ENCODE measurements around the gene ALOXE3. TPM values are rescaled to one million over a fixed set of nuclear protein-coding genes. Genes with fewer than 3 reads are reported as not detected.

The ALOXE3 gene
- total and polyA plus RNA-seq, 12 donors = not detected

DNA sequence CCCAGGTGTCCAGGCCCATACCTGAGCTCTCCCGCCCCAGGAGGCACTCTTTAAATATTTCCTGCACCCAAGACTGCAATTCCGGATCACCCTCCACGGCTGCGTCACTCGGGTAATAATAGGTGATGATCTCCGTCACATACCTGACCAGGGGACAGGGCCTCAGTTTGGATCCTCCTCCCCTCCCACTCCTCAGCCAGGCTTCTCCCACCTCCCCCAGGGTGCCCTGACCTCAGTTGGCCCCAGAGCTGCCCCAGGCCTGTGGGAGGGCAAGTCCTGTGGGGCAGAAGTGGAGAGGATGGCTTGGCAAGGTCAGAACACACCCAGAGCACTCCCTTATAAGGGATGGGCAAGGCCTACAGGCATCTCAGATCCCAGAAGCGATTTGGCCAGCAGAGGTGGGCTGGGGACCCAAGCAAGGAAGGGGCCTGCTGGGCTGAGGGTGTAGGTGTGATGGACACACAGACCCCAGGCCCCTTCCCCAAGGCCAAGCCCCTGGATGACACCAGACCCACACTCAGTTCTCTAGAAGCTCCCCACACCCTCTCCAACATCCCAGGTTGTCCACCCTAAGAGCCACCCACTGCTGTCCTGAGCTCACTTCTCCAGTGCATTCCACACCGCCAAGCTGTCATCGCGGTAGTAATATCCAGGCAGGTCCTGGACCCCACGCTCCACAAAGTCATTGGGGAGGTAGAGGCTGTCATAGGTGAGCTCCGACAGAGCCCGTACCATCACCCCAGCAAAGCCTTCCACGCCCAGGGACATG, 42.6 kb downstream of the ALOXE3 start:
- TF ChIP-seq POLR2A (IDR thresholded peaks at IDR 0.05) = no peak
- TF ChIP-seq, protein P1, sequence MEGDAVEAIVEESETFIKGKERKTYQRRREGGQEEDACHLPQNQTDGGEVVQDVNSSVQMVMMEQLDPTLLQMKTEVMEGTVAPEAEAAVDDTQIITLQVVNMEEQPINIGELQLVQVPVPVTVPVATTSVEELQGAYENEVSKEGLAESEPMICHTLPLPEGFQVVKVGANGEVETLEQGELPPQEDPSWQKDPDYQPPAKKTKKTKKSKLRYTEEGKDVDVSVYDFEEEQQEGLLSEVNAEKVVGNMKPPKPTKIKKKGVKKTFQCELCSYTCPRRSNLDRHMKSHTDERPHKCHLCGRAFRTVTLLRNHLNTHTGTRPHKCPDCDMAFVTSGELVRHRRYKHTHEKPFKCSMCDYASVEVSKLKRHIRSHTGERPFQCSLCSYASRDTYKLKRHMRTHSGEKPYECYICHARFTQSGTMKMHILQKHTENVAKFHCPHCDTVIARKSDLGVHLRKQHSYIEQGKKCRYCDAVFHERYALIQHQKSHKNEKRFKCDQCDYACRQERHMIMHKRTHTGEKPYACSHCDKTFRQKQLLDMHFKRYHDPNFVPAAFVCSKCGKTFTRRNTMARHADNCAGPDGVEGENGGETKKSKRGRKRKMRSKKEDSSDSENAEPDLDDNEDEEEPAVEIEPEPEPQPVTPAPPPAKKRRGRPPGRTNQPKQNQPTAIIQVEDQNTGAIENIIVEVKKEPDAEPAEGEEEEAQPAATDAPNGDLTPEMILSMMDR (IDR thresholded peaks at IDR 0.05) = no peak
- Histone ChIP-seq H3K4me1 (replicated peaks in 1 of 2) (peaks cover 0 to 14% of the 10 kb centered on the region in 2 donors), H3K27me3 (peaks cover 66% of the 10 kb centered on the region), H3K27ac (no peak overlapping the region), H3K4me3 (no peak overlapping the region), H3K36me3 (replicated peaks in 1 of 2) (no peaks in the 10 kb centered on the region), H3K9me3 (replicated peaks in 1 of 3) (no peaks in the 10 kb centered on the region)
- WGBS, 4 donors = 70 to 90% (median 83%) methylated on average over 7 to 14 of the region's 14 CpGs
- intact Hi-C loops (cut with DNase I) = loop anchor here (5.0 to 10.0 kb wide), 2 partner anchors 37 to 229 kb away; no protein-coding TSS in a partner anchor
- DNase-seq = no peak

DNA sequence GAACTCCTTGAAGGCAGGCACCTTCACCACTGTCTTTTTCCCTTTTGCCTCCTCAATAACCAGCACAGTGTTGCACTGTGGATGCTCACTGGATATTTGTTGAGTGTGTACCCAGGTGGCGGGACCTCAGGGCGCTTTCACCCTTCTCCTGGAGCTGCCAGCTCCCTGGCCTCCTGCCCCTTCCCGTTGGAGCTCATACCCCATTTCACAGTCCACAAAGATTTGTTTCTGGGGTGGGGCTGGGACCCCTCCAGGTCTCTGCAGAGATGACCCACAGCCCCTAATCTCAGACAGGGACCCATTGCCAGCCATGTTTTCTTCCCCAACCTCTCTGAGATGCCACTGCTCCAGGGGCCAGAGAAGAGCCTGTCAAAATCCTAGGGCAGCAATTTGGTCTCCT, 43.2 kb downstream of the ALOXE3 start:
- DNase-seq = no peak
- TF ChIP-seq, protein P1 (IDR thresholded peaks at IDR 0.05) = no peak
- no peak for TF ChIP-seq POLR2A (IDR thresholded peaks at IDR 0.05)
- H3K27me3 ChIP-seq = peaks cover 66% of the 10 kb centered on the region
- 65 to 90% (median 86%) methylated on average over 2 to 3 of the region's 3 CpGs for WGBS, 4 donors
- H3K4me3 ChIP-seq = no peak overlapping the region
- H3K27ac ChIP-seq = no peak overlapping the region
- H3K36me3 ChIP-seq (replicated peaks in 1 of 2) = no peaks in the 10 kb centered on the region
- intact Hi-C loops (cut with DNase I) = loop anchor here (5.0 to 10.0 kb wide), 2 partner anchors 37 to 230 kb away; no protein-coding TSS in a partner anchor
- H3K4me1 ChIP-seq (replicated peaks in 1 of 2) = peaks cover 0 to 14% of the 10 kb centered on the region in 2 donors
- H3K9me3 ChIP-seq (replicated peaks in 1 of 3) = no peaks in the 10 kb centered on the region

DNA sequence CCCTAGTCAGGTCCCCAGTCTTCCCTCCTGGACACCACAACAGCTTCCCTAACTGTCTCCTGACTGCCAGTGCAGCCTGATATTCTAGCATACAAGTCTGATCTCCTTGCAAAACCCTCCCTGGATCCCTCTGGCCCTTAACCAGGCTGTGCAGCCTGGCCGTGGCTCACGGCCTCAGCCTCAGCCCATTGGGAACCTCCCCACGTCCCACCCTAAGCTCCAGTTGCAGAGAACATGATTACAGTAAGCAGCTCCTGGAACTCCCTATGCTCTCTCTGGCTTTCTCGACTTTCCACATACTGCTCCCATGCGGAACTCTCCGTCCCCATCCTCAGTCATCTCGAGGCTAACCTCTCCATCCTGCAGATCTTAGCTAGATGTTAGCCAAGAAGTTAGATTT, 43.8 kb downstream of the ALOXE3 start:
- H3K27ac ChIP-seq = no peak overlapping the region
- intact Hi-C loops (cut with DNase I) = loop anchor here in 1 of 2 donors (10.0 kb wide), 1 partner anchor 230 kb away; no protein-coding TSS in a partner anchor
- H3K9me3 ChIP-seq (replicated peaks in 1 of 3) = no peaks in the 10 kb centered on the region
- H3K4me1 ChIP-seq (replicated peaks in 1 of 2) = peaks cover 0 to 11% of the 10 kb centered on the region in 2 donors
- no peak overlapping the region for H3K4me3 ChIP-seq
- H3K27me3 ChIP-seq = peaks cover 66% of the 10 kb centered on the region
- DNase-seq = no peak
- H3K36me3 ChIP-seq (replicated peaks in 1 of 2) = no peaks in the 10 kb centered on the region
- TF ChIP-seq, protein P1 (IDR thresholded peaks at IDR 0.05) = no peak
- TF ChIP-seq POLR2A (IDR thresholded peaks at IDR 0.05) = no peak
- 48 to 61% (median 51%) methylated on average over 5 to 7 of the region's 7 CpGs for WGBS, 4 donors

DNA sequence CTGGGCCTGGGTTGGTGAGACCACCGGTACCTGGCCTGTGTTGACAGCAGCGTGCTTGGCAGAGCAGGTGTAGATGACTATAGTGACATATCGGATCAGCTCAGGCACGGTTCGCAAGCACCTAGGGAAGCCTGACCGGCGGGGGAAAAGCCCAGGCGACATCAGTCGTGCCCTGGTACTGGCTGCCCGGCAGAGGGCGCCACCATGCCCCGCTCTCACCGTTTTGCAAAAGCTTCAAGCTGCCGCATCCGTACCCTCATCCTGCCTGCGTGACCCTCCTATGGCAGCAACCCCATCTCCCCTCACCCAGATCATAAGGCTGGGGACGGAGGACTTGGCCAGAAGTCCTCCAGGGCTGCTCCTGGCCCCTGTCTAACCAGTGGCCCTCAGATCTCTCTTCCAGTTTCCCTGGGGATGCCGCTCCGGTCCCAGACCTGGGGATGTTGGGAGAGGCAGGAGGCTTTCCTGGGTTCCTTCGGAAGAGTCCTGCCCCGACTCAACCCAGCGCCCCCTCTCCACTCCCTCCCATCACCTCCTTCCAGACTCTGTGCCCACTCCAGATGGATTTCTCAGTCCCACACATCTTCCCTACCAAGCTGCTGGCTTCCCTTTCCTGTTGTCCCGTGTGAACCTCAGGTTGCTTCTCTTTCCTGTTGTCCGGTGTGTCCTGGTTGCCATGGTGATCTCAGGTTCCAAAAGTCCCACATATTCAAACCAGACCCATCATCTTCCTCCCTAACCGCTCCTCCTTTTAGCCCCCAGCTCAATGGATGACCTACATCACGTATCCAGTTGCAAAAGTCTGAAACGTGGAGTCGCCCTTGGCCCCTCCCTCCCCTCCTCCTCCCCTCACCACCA, 44.5 kb downstream of the ALOXE3 start:
- no peak overlapping the region for H3K27ac ChIP-seq
- intact Hi-C loops (cut with DNase I) = loop anchor here in 1 of 2 donors (10.0 kb wide), 1 partner anchor 231 kb away; no protein-coding TSS in a partner anchor
- no peaks in the 10 kb centered on the region for H3K9me3 ChIP-seq (replicated peaks in 1 of 3)
- H3K4me1 ChIP-seq (replicated peaks in 1 of 2) = peaks cover 0 to 6% of the 10 kb centered on the region in 2 donors
- no peaks in the 10 kb centered on the region for H3K36me3 ChIP-seq (replicated peaks in 1 of 2)
- 4 to 10% (median 7%) methylated on average over 10 to 28 of the region's 28 CpGs for WGBS, 4 donors
- H3K4me3 ChIP-seq = no peak overlapping the region
- peak; percentile 66 to 77 (median 73) for DNase-seq
- no peak for TF ChIP-seq POLR2A (IDR thresholded peaks at IDR 0.05)
- TF ChIP-seq, protein P1 (IDR thresholded peaks at IDR 0.05) = peak; percentile 63 to 88 (median 70)
- peaks cover 66% of the 10 kb centered on the region for H3K27me3 ChIP-seq
